ENCODE measurements around the gene TMEM72.

DNA sequence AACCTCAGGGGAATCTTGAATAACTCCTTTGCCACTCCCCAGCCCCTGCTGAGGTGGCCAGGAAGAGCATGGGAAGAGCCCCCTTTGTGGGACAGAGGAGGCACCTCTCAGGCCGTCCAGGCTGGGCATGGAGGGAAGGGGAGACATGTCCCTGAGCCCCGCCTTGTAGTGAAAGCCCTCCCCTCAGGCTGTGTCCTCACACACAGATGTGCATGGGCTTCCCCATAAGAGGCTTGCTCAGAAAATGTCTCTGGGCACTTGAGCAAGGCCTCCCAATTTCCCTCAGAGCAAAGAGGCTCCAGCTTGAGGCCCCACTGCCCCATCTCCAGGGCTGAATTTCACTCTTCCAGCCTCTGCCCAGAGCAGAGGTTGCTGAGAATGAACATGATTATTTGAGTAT, 3.8 kb downstream of the TMEM72 start:
- TF ChIP-seq POLR2AphosphoS5 (IDR thresholded peaks at IDR 0.05; ENCODE audit: low read depth, low read length), result no peak
- no peak for TF ChIP-seq POLR2A (IDR thresholded peaks at IDR 0.05; ENCODE audit: low read depth, low read length)

All from GM12892 (cell line).